Stimulated activated CD8-positive, alpha-beta memory T cell treated with anti-CD3 and anti-CD28 coated beads, Interleukin-7, amount 100 ng/mL, for 4 hours (primary cell): ENCODE measurements around the gene HDAC4.

Experiments used
- DNase-seq, 2 donors: peaks; one replicate each; pipeline ENCODE4 v3.0.0-alpha.2; 2020; ENCODE audit warnings: low read depth in 2 of 2

The HDAC4 gene

GRCh38 chr2:239383759-239384156 is 17.1 kb downstream of the HDAC4 start:
- DNase-seq: no peak

GRCh38 chr2:239383036-239383758 is 17.6 kb downstream of the HDAC4 start:
- no peak for DNase-seq

GRCh38 chr2:239382384-239382880 is 18.4 kb downstream of the HDAC4 start:
- DNase-seq: no peak

GRCh38 chr2:239381709-239382134 is 19.1 kb downstream of the HDAC4 start:
- DNase-seq: no peak

GRCh38 chr2:239380831-239381708 is 19.8 kb downstream of the HDAC4 start:
- peak; percentile 48 to 55 for DNase-seq

- DNase-seq: no peak
Observed at GRCh38 chr2:239379641-239380170, 21.1 kb downstream of the HDAC4 start.

- DNase-seq: no peak
Observed at GRCh38 chr2:239378918-239379640, 21.7 kb downstream of the HDAC4 start.

- DNase-seq: no peak
Observed at GRCh38 chr2:239378021-239378917, 22.6 kb downstream of the HDAC4 start.

- no peak for DNase-seq
Observed at GRCh38 chr2:239377591-239377990, 23.2 kb downstream of the HDAC4 start.

GRCh38 chr2:239376942-239377531 is 23.8 kb downstream of the HDAC4 start:
- no peak for DNase-seq

- DNase-seq: no peak
Observed at GRCh38 chr2:239376351-239376750, 24.5 kb downstream of the HDAC4 start.

- no peak for DNase-seq
Observed at GRCh38 chr2:239375278-239376061, 25.4 kb downstream of the HDAC4 start.

- DNase-seq: no peak
Observed at GRCh38 chr2:239374896-239375277, 25.9 kb downstream of the HDAC4 start.

- no peak for DNase-seq
Observed at GRCh38 chr2:239372835-239373234, 28.0 kb downstream of the HDAC4 start.

- DNase-seq: no peak
Observed at GRCh38 chr2:239371726-239372686, 28.8 kb downstream of the HDAC4 start.

GRCh38 chr2:239370876-239371725 is 29.7 kb downstream of the HDAC4 start:
- DNase-seq: no peak

GRCh38 chr2:239370403-239370802 is 30.4 kb downstream of the HDAC4 start:
- no peak for DNase-seq
